Karpas-422 (cell line): ENCODE measurements around the gene ITGB3. TPM values are rescaled to one million over a fixed set of nuclear protein-coding genes. Genes with fewer than 3 reads are reported as not detected.
A peak's percentile ranks its signal among the peaks of the same experiment; 100 is the strongest.

Experiments used
- DNase-seq: peaks from one replicate; pipeline ENCODE4 v3.0.0-alpha.2; 2015
- H2AFZ ChIP-seq: fragments of 200-600 bp; sonication (generic); 2 replicates; pipeline ENCODE4 v1.6.1; 2014; ENCODE audit warnings: antibody characterized with exemption, low read length, mixed read lengths
- H3K27ac ChIP-seq: fragments of 200-600 bp; sonication (generic); 2 replicates; pipeline ENCODE4 v1.5.1; 2014; ENCODE audit warnings: mild to moderate bottlenecking, low read length, moderate library complexity
- H3K27me3 ChIP-seq: fragments of 200-600 bp; sonication (generic); 2 replicates; pipeline ENCODE4 v1.6.1; 2014; ENCODE audit warnings: low read length, mixed read lengths
- H3K36me3 ChIP-seq: fragments of 200-600 bp; sonication (generic); 2 replicates; pipeline ENCODE4 v1.6.1; 2014; ENCODE audit warnings: low read length, mixed read lengths; ENCODE audit not compliant: insufficient read depth
- H3K4me1 ChIP-seq: fragments of 200-600 bp; sonication (generic); 2 replicates; pipeline ENCODE4 v1.6.1; 2014; ENCODE audit warnings: mild to moderate bottlenecking, low read length, mixed read lengths
- H3K4me2 ChIP-seq: fragments of 200-600 bp; sonication (generic); 2 replicates; pipeline ENCODE4 v1.6.1; 2014; ENCODE audit warnings: low read length, low read depth, mild to moderate bottlenecking; ENCODE audit not compliant: poor library complexity, severe bottlenecking
- H3K4me3 ChIP-seq: fragments of 200-600 bp; sonication (generic); 2 replicates; pipeline ENCODE4 v1.5.1; 2014; ENCODE audit warnings: mild to moderate bottlenecking, antibody characterized with exemption, low read length, mixed read lengths
- H3K79me2 ChIP-seq: fragments of 200-600 bp; sonication (generic); 2 replicates; pipeline ENCODE4 v1.6.1; 2014; ENCODE audit warnings: mild to moderate bottlenecking, low read length, mixed read lengths
- H3K9ac ChIP-seq: fragments of 200-600 bp; sonication (generic); 2 replicates; pipeline ENCODE4 v1.6.0; 2014; ENCODE audit warnings: low read length
- H3K9me2 ChIP-seq: fragments of 200-600 bp; sonication (generic), shearing (Covaris generic); replicated peaks from 2 replicates; pipeline ENCODE4 v1.6.0; 2014; ENCODE audit warnings: mild to moderate bottlenecking, low read length, moderate library complexity; ENCODE audit not compliant: insufficient read depth
- H3K9me3 ChIP-seq: fragments of 300-700, 200-600 bp; sonication (generic); 2 replicates; pipeline ENCODE4 v1.6.1; 2014; ENCODE audit warnings: low read length, mixed read lengths
- H4K20me1 ChIP-seq: fragments of 200-600 bp; sonication (generic); 2 replicates; pipeline ENCODE4 v1.6.1; 2014; ENCODE audit warnings: mild to moderate bottlenecking, antibody characterized with exemption, low read length, low read depth; ENCODE audit not compliant: insufficient read depth
- total RNA-seq: library from RNA; depleted of rRNA; stranded (reverse); fragments of >200 nt; shearing (Covaris generic); gene quantifications from 2 replicates; pipeline ENCODE4 v1.2.3, GENCODE V29; 2014; ENCODE audit warnings: low replicate concordance

ITGB3 gene
- total RNA-seq, 1 experiment from 2014 or later = 16.4 TPM

GRCh38 chr17:47304186-47304585 lies 50.6 kb downstream of the ITGB3 start:
- Histone ChIP-seq H4K20me1 (no peaks in the 10 kb centered on the region), H3K4me1 (peaks cover 25% of the 10 kb centered on the region), H3K9me3 (no peaks in the 10 kb centered on the region), H3K4me3 (no peak overlapping the region), H3K36me3 (no peaks in the 10 kb centered on the region), H3K79me2 (no peaks in the 10 kb centered on the region), H3K27ac (no peak overlapping the region), H3K9me2 (no peaks in the 10 kb centered on the region), H3K4me2 (no peak overlapping the region), H3K27me3 (no peaks in the 10 kb centered on the region), H3K9ac (no peak overlapping the region), H2AFZ (no peak overlapping the region)
- DNase-seq = no peak

- no peak overlapping the region for H3K27ac ChIP-seq
- H3K4me2 ChIP-seq = no peak overlapping the region
- no peaks in the 10 kb centered on the region for H3K9me3 ChIP-seq
- H3K4me1 ChIP-seq = peaks cover 25% of the 10 kb centered on the region
- H3K9ac ChIP-seq = no peak overlapping the region
- no peaks in the 10 kb centered on the region for H3K36me3 ChIP-seq
- H3K9me2 ChIP-seq = no peaks in the 10 kb centered on the region
- no peak for DNase-seq
- H2AFZ ChIP-seq = no peak overlapping the region
- H3K27me3 ChIP-seq = no peaks in the 10 kb centered on the region
- no peak overlapping the region for H3K4me3 ChIP-seq
- no peaks in the 10 kb centered on the region for H4K20me1 ChIP-seq
- H3K79me2 ChIP-seq = no peaks in the 10 kb centered on the region
Observed at GRCh38 chr17:47305302-47305923, 51.8 kb downstream of the ITGB3 start.

GRCh38 chr17:47310186-47310733 lies 56.6 kb downstream of the ITGB3 start:
- Histone ChIP-seq H3K4me2 (no peak overlapping the region), H2AFZ (no peak overlapping the region), H3K9ac (no peak overlapping the region)

GRCh38 chr17:47311420-47311819 lies 57.8 kb downstream of the ITGB3 start:
- Histone ChIP-seq H3K27me3 (no peaks in the 10 kb centered on the region), H3K9me3 (no peaks in the 10 kb centered on the region), H3K79me2 (no peaks in the 10 kb centered on the region), H2AFZ (no peak overlapping the region), H3K4me1 (peaks cover 18% of the 10 kb centered on the region), H3K9me2 (no peaks in the 10 kb centered on the region), H3K4me2 (no peak overlapping the region), H4K20me1 (no peaks in the 10 kb centered on the region), H3K36me3 (no peaks in the 10 kb centered on the region), H3K27ac (no peak overlapping the region), H3K4me3 (no peak overlapping the region), H3K9ac (no peak overlapping the region)
- DNase-seq = no peak

More at GRCh38 chr17:47310186-47310733, 56.6 kb downstream of the ITGB3 start:
- Histone ChIP-seq H3K4me1 (peaks cover 9% of the 10 kb centered on the region), H3K4me3 (no peak overlapping the region), H3K9me3 (no peaks in the 10 kb centered on the region), H3K27me3 (no peaks in the 10 kb centered on the region), H3K79me2 (no peaks in the 10 kb centered on the region), H4K20me1 (no peaks in the 10 kb centered on the region), H3K36me3 (no peaks in the 10 kb centered on the region), H3K27ac (no peak overlapping the region), H3K9me2 (no peaks in the 10 kb centered on the region)
- DNase-seq = no peak

- Histone ChIP-seq H3K4me2 (peak overlapping the region; percentile 20), H3K9ac (no peak overlapping the region), H3K27me3 (no peaks in the 10 kb centered on the region), H3K9me3 (no peaks in the 10 kb centered on the region), H3K27ac (no peak overlapping the region), H3K4me3 (no peak overlapping the region), H2AFZ (no peak overlapping the region), H3K4me1 (peaks cover 30% of the 10 kb centered on the region), H3K36me3 (no peaks in the 10 kb centered on the region), H3K79me2 (no peaks in the 10 kb centered on the region), H3K9me2 (no peaks in the 10 kb centered on the region), H4K20me1 (no peaks in the 10 kb centered on the region)
- peak; percentile 89 for DNase-seq
Observed at GRCh38 chr17:47315451-47316266, 62.0 kb downstream of the ITGB3 start.

GRCh38 chr17:47316311-47316710 lies 62.7 kb downstream of the ITGB3 start:
- H3K9ac ChIP-seq = no peak overlapping the region
- DNase-seq = no peak
- no peaks in the 10 kb centered on the region for H3K36me3 ChIP-seq
- no peaks in the 10 kb centered on the region for H3K9me2 ChIP-seq
- H3K27me3 ChIP-seq = no peaks in the 10 kb centered on the region
- peaks cover 30% of the 10 kb centered on the region for H3K4me1 ChIP-seq
- no peaks in the 10 kb centered on the region for H3K79me2 ChIP-seq
- no peak overlapping the region for H3K4me2 ChIP-seq
- no peaks in the 10 kb centered on the region for H3K9me3 ChIP-seq
- no peak overlapping the region for H3K4me3 ChIP-seq
- no peak overlapping the region for H3K27ac ChIP-seq
- H4K20me1 ChIP-seq = no peaks in the 10 kb centered on the region
- no peak overlapping the region for H2AFZ ChIP-seq

- no peak for DNase-seq
- Histone ChIP-seq H3K27ac (no peak overlapping the region), H3K4me1 (peaks cover 30% of the 10 kb centered on the region), H3K4me2 (no peak overlapping the region), H2AFZ (no peak overlapping the region), H3K9me3 (no peaks in the 10 kb centered on the region), H3K27me3 (no peaks in the 10 kb centered on the region), H3K36me3 (no peaks in the 10 kb centered on the region), H3K9ac (no peak overlapping the region), H4K20me1 (no peaks in the 10 kb centered on the region), H3K4me3 (no peak overlapping the region), H3K79me2 (no peaks in the 10 kb centered on the region), H3K9me2 (no peaks in the 10 kb centered on the region)
Observed at GRCh38 chr17:47317119-47317518, 63.5 kb downstream of the ITGB3 start.

- H3K9me3 ChIP-seq = no peaks in the 10 kb centered on the region
- no peak overlapping the region for H3K9ac ChIP-seq
- H3K4me1 ChIP-seq = peaks cover 30% of the 10 kb centered on the region
- H3K9me2 ChIP-seq = no peaks in the 10 kb centered on the region
- no peaks in the 10 kb centered on the region for H4K20me1 ChIP-seq
- H3K36me3 ChIP-seq = no peaks in the 10 kb centered on the region
- no peak overlapping the region for H3K27ac ChIP-seq
- no peak overlapping the region for H2AFZ ChIP-seq
- peak; percentile 64 for DNase-seq
- no peaks in the 10 kb centered on the region for H3K79me2 ChIP-seq
- H3K4me2 ChIP-seq = peak overlapping the region; percentile 36
- no peak overlapping the region for H3K4me3 ChIP-seq
- no peaks in the 10 kb centered on the region for H3K27me3 ChIP-seq
Observed at GRCh38 chr17:47318197-47318918, 64.7 kb downstream of the ITGB3 start.
